ENCODE results near the gene MACO1. TPM values are rescaled to one million over a fixed set of nuclear protein-coding genes. Genes with fewer than 3 reads are reported as not detected.

Gene MACO1
- total RNA-seq, 2 experiments from 2014 or later, result 11.0 to 11.4 TPM

DNA sequence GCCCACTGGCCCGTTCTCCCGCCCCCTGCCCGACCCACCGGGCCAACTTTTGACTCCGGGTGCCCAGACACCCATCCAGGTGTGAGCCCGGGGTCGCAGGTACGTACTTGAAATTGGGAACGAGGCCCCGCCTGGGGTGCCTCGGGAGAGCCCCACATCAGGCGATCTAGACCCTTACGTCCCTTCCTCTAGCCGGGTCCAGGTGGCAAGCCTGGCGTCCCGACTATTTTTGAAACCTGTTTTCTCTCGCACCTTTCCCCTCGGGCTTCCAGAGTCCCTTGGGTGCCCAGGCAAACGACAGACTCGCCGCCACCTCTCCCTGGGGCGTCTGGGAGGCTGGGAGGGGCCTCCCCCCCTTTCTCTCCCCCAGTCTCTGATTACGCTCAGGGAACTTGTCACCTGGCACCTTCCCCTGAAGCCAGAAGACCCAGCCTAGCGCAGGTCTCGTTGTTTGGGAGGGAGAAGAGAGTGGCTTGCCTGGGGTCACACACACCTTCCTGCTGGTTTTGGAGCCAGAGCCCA lies 113.6 kb downstream of the MACO1 start:
- Mint-ChIP-seq H3K36me3 (no peaks in the 10 kb centered on the region), H3K4me3 (peak overlapping the region; percentile 81), H3K9me3 (no peaks in the 10 kb centered on the region), H3K27me3 (no peaks in the 10 kb centered on the region), H3K27ac (peak overlapping the region; percentile 64), H3K4me1 (ENCODE audit: low read depth) (peaks cover 42% of the 10 kb centered on the region)
- no peak for DNase-seq
- CTCF ChIA-PET, result interaction anchor here (0.6 to 1.8 kb wide), 2 partner anchors 17 to 230 kb away, joined by 3 to 5 read pairs; no protein-coding TSS in a partner anchor
- intact Hi-C loops (cut with micrococcal nuclease), result loop anchor here (5.0 kb wide), 1 partner anchor 63 kb away; no protein-coding TSS in a partner anchor
- POLR2A ChIA-PET, result interaction anchor here (1.0 to 1.8 kb wide), 2 partner anchors 10 to 257 kb away, joined by 3 to 5 read pairs; no protein-coding TSS in a partner anchor

DNA sequence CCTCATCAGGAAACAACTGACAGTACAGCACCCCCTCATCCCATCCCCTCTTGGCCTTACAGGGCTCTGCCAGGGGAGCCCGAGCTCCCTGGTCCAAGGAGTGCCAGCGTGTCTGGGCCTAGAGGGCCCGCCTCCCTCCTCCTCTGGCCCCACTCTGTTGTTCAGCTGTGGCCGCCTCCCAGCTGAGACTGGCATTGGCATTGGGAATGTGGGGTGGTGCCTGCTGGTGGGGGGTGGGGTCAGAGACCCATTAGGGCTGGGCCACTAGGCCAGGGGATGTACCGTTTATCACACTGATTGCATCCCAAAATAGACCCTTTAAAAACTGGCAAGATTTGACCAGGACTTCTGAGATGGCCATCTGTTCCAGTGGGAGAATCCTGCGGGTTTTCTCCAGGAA lies 114.1 kb downstream of the MACO1 start:
- no peaks in the 10 kb centered on the region for H3K27me3 Mint-ChIP-seq
- H3K36me3 Mint-ChIP-seq, result no peaks in the 10 kb centered on the region
- no peak for DNase-seq
- ChIA-PET CTCF (interaction anchor here (0.6 kb wide), 1 partner anchor 16 kb away, joined by 3 read pairs; no protein-coding TSS in a partner anchor), POLR2A (interaction anchor here (1.8 kb wide), 1 partner anchor 9 kb away, joined by 5 read pairs; no protein-coding TSS in a partner anchor)
- intact Hi-C loops (cut with micrococcal nuclease), result loop anchor here (5.0 kb wide), 2 partner anchors 62 to 132 kb away; no protein-coding TSS in a partner anchor
- no peaks in the 10 kb centered on the region for H3K9me3 Mint-ChIP-seq
- H3K4me3 Mint-ChIP-seq, result peak overlapping the region; percentile 81
- peaks cover 46% of the 10 kb centered on the region for H3K4me1 Mint-ChIP-seq (ENCODE audit: low read depth)
- H3K27ac Mint-ChIP-seq, result peak overlapping the region; percentile 64

DNA sequence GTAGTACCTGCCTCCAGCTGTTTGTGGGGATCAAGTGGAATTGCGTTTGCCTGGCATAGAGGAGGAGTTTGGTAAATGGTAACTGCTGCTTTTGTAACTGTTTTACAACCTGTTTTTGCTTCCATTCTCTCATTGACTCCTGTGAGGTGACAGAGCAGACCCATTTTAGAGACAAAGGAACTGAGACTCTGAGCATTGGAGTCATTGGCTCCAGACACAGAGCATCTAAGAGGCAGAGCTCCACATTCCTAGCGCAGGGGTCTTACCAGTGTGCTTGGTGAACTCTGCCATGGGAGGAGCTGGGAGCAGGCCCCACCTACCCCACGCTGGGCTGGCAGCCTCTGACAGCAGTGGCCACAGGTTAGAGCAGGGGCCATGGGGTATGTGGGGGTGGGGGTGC lies 115.1 kb downstream of the MACO1 start:
- H3K27me3 Mint-ChIP-seq, result no peaks in the 10 kb centered on the region
- H3K4me1 Mint-ChIP-seq (ENCODE audit: low read depth), result peaks cover 55% of the 10 kb centered on the region
- intact Hi-C loops (cut with micrococcal nuclease), result loop anchor here (5.0 kb wide), 1 partner anchor 132 kb away; no protein-coding TSS in a partner anchor
- no peaks in the 10 kb centered on the region for H3K9me3 Mint-ChIP-seq
- CTCF ChIA-PET, result interaction anchor here (1.3 kb wide), 1 partner anchor 25 kb away, joined by 4 read pairs; no protein-coding TSS in a partner anchor
- H3K4me3 Mint-ChIP-seq, result no peak overlapping the region
- no peak for DNase-seq
- no peak overlapping the region for H3K27ac Mint-ChIP-seq
- H3K36me3 Mint-ChIP-seq, result no peaks in the 10 kb centered on the region
- POLR2A ChIA-PET, result no interaction called here

DNA sequence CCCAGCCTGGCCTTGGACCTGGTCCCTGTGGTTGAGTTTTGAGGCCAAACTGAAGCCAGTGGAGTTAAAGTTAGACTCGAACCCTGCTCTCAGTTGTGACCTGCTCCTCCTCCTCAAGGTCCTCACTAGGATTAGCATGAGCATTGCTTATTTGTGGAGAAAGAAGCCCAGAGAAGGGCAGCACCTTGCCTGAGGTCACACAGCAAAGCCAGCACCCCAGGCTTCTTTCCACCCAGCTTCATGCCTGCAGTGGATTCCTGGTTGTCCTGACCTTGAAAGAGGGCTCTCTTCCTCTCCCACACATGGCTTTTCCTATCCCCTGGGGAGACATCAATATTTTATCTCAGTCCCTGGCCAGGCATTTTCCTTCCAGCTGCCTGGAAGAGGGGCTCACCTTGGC lies 115.5 kb downstream of the MACO1 start:
- CTCF ChIA-PET, result interaction anchor here (0.8 to 1.3 kb wide), 2 partner anchors 25 to 29 kb away, joined by 3 to 4 read pairs; no protein-coding TSS in a partner anchor
- H3K4me3 Mint-ChIP-seq, result no peak overlapping the region
- H3K4me1 Mint-ChIP-seq (ENCODE audit: low read depth), result peaks cover 59% of the 10 kb centered on the region
- intact Hi-C loops (cut with micrococcal nuclease), result loop anchor here (5.0 kb wide), 1 partner anchor 131 kb away; no protein-coding TSS in a partner anchor
- no peaks in the 10 kb centered on the region for H3K9me3 Mint-ChIP-seq
- no peaks in the 10 kb centered on the region for H3K36me3 Mint-ChIP-seq
- POLR2A ChIA-PET, result no interaction called here
- DNase-seq, result no peak
- no peak overlapping the region for H3K27ac Mint-ChIP-seq
- no peaks in the 10 kb centered on the region for H3K27me3 Mint-ChIP-seq

DNA sequence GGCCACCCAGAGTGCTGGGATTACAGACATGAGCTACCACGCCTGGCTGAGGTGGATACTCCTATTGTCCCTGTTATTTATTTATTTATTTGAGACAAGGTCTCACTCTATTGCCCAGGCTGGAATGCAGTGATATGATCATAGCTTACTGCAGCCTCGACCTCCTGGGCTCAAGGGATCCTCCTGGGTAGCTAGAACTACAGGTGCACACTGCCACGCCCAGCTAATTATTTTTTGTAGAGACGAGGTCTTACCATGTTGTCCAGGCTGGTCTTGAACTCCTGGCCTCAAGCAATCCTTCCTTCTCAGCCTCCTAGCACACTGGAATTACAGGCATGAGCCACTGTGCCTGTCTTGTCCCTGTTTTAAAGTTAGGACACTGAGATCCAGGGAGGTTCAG lies 117.9 kb downstream of the MACO1 start:
- Mint-ChIP-seq H3K4me1 (ENCODE audit: low read depth) (peaks cover 81% of the 10 kb centered on the region), H3K9me3 (no peaks in the 10 kb centered on the region), H3K27ac (peak overlapping the region; percentile 93), H3K36me3 (no peaks in the 10 kb centered on the region), H3K4me3 (no peak overlapping the region), H3K27me3 (no peaks in the 10 kb centered on the region)
- POLR2A ChIA-PET, result interaction anchor here (1.3 to 1.9 kb wide), 3 partner anchors 13 to 121 kb away, joined by 5 to 8 read pairs (median 6); no protein-coding TSS in a partner anchor
- CTCF ChIA-PET, result interaction anchor here (0.8 to 2.4 kb wide), 9 partner anchors 17 to 423 kb away, joined by 3 to 15 read pairs (median 5); no protein-coding TSS in a partner anchor
- DNase-seq, result no peak
- intact Hi-C loops (cut with micrococcal nuclease), result loop anchor here (5.0 kb wide), 1 partner anchor 129 kb away; no protein-coding TSS in a partner anchor

DNA sequence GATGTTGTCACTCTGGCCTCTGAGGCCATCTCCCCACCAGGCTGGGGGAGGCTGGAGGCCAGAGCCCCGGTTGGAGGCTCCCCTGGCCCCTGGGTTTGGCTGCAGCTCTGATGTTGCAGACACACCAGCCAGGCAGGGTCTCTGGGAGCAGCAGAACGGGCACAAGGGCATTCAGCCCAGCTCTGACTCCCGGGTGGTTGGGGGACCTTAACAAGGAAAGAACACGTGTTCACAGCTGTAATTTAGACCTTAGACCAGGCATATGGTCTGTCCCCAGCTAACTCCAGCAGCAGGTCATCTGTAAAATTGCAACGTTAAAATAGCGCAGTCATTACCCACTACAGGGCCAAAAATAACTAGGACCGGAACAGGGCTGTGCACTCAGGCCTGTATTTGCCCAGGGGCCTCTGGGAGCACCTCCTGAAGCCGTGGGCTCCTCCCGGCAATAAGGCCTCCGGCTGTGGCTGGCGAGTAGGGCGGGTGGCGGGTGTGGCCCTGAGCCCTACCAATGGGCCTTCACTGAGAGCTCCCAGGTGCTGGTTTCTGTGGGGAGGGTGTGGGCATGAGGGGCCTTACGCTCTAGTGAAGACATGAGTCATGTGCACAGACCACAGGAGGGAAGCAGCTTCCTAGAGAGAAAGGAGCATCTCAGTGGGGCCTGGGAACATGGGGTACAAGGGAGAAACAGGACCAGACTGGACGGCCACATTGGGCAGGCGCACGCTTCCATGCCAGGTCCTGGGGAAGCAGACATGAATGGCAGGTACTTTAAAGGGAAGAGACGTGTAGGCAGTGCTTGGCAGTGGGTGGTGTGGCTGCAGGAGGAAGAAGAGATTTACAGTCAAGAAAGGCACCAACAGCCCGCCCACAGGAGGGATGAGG lies 118.8 kb downstream of the MACO1 start:
- CTCF ChIA-PET, result interaction anchor here (0.6 to 2.4 kb wide), 12 partner anchors 16 to 422 kb away, joined by 3 to 15 read pairs (median 4); no protein-coding TSS in a partner anchor
- no peaks in the 10 kb centered on the region for H3K36me3 Mint-ChIP-seq
- peaks cover 86% of the 10 kb centered on the region for H3K4me1 Mint-ChIP-seq (ENCODE audit: low read depth)
- H3K27me3 Mint-ChIP-seq, result no peaks in the 10 kb centered on the region
- DNase-seq, result peak; percentile 95
- POLR2A ChIA-PET, result interaction anchor here (0.6 to 1.9 kb wide), 10 partner anchors 12 to 270 kb away, joined by 3 to 8 read pairs (median 4); partner anchors contain the start of genes MACO1 and MTFR1L
- H3K9me3 Mint-ChIP-seq, result no peaks in the 10 kb centered on the region
- intact Hi-C loops (cut with micrococcal nuclease), result loop anchor here (1.0 to 5.0 kb wide), 3 partner anchors 12 to 226 kb away; no protein-coding TSS in a partner anchor
- peak overlapping the region; percentile 66 for H3K4me3 Mint-ChIP-seq
- H3K27ac Mint-ChIP-seq, result peak overlapping the region; percentile 93

Other genes starting within 250 kb of the MACO1 start
- 10 to 100 TPM; 45.1 to 45.6 TPM for gene SYF2, start 198.4 kb upstream of the MACO1 start, total RNA-seq
- 100 to 1,000 TPM; 123 to 143 TPM for gene RSRP1, start 183.4 kb upstream of the MACO1 start, total RNA-seq
- not detected for gene RHD, start 158.4 kb upstream of the MACO1 start, total RNA-seq
- 100 to 1,000 TPM; 124 to 128 TPM for gene TMEM50A, start 92.6 kb upstream of the MACO1 start, total RNA-seq
- under 1 TPM; 0.44 to 0.45 TPM for gene RHCE, start 10.1 kb upstream of the MACO1 start, total RNA-seq
- 10 to 100 TPM; 11.9 to 14.8 TPM for gene LDLRAP1, start 112.7 kb downstream of the MACO1 start, total RNA-seq
- 1 to 10 TPM; 4.6 to 4.8 TPM for gene MAN1C1, start 185.9 kb downstream of the MACO1 start, total RNA-seq

Data from activated CD4-positive, alpha-beta memory T cell treated with anti-CD3 and anti-CD28 coated beads for 36 hours (primary cell).